CD4-positive, alpha-beta T cell treated with Interleukin-6 for 4 hours (primary cell): ENCODE results near the gene VAV2.

Experiments
- DNase-seq: peaks from one replicate; pipeline ENCODE4 v3.0.0-alpha.2; 2020; ENCODE audit warnings: mixed read lengths

VAV2 gene

GRCh38 chr9:133717113-133718031 lies 274.8 kb downstream of the VAV2 start:
- DNase-seq, result no peak

GRCh38 chr9:133716564-133717112 lies 275.5 kb downstream of the VAV2 start:
- no peak for DNase-seq

- peak; percentile 73 for DNase-seq
These were observed 276.1 kb downstream of the VAV2 start for GRCh38 chr9:133715866-133716563.

GRCh38 chr9:133715295-133715865 lies 276.7 kb downstream of the VAV2 start:
- DNase-seq, result no peak

GRCh38 chr9:133714606-133715294 lies 277.4 kb downstream of the VAV2 start:
- DNase-seq, result no peak

- no peak for DNase-seq
These were observed 278.1 kb downstream of the VAV2 start for GRCh38 chr9:133713960-133714495.

- DNase-seq, result no peak
These were observed 278.8 kb downstream of the VAV2 start for GRCh38 chr9:133713150-133713959.

GRCh38 chr9:133712221-133713100 lies 279.7 kb downstream of the VAV2 start:
- no peak for DNase-seq
